HG03139 (cell line): ENCODE measurements around the gene CD247.
"Not testable (repeated sequence)": the region's sequence is repeated elsewhere in the genome, so short reads cannot be mapped to it uniquely, and the experiment has no call there.

ENCODE experiments used
- ATAC-seq: cut with Tn5 transposase; IDR thresholded peaks from one replicate; pipeline ENCODE4 v1.9.1; 2021; ENCODE audit not compliant: unreplicated experiment

Gene CD247

GRCh38 chr1:167518331-167518700 lies at the start of gene CD247:
Gene CD247, minus strand, starts transcription at chr1:167518529. Its CDS starts 64 bp downstream, at chr1:167518465.
- no peak for ATAC-seq

DNA sequence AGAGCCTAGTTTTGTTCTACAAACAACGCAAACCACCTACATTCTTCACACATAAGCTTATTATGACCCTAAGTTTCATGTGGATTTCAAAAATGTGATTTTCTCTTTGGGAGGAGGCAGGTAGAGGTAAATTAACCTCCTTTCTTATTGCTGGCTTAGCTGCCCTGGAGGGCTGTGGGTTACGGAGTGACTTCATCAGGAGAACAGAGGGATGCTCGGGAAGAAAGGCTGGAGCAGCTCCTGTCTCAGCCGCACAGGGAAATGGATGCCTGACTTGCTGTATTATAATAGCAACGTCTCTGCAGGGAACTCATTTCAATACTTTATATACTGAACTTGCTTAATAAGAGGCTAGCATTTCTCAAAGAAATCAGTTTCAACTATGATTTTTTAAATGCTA lies 49.3 kb upstream of the CD247 start:
- ATAC-seq: no peak

GRCh38 chr1:167566766-167567165 lies 48.4 kb upstream of the CD247 start:
- no peak for ATAC-seq

GRCh38 chr1:167565922-167566321 lies 47.6 kb upstream of the CD247 start:
- ATAC-seq: no peak

DNA sequence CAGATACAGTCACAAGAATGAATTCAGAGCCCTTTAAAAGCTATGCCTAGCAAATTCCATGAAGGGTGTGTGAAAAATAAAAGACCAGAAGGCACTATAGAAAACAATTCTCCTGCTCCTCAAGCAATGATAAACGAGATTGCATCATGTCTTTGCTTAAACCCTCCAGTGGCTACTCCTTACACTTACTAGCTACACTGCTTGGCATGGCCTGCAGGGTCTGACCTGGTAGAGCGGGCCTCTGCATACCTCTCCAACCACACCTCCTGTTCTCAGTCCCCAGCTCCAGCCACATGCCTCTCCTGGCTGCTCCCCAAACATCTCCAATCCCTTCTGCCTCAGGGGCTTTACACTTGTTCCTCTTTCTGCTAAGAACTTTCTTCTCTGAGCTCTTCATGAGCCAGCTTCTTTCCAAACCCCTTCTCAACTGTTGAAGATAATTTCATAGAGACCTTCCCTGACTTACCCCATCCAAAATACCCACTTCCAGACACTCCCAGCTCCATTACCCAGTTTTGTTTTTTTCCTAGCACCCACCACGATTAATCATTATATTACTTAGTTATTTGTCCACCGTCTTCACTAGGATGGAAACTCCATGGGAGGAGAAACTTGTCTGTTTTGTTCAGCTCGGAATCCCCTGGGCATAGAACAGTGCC lies 46.4 kb upstream of the CD247 start:
- no peak for ATAC-seq

- no peak for ATAC-seq
Measured at GRCh38 chr1:167563579-167564246, 45.4 kb upstream of the CD247 start.

GRCh38 chr1:167562702-167563101 lies 44.4 kb upstream of the CD247 start:
- no peak for ATAC-seq

- ATAC-seq: no peak
Measured at GRCh38 chr1:167561753-167562152, 43.4 kb upstream of the CD247 start.

DNA sequence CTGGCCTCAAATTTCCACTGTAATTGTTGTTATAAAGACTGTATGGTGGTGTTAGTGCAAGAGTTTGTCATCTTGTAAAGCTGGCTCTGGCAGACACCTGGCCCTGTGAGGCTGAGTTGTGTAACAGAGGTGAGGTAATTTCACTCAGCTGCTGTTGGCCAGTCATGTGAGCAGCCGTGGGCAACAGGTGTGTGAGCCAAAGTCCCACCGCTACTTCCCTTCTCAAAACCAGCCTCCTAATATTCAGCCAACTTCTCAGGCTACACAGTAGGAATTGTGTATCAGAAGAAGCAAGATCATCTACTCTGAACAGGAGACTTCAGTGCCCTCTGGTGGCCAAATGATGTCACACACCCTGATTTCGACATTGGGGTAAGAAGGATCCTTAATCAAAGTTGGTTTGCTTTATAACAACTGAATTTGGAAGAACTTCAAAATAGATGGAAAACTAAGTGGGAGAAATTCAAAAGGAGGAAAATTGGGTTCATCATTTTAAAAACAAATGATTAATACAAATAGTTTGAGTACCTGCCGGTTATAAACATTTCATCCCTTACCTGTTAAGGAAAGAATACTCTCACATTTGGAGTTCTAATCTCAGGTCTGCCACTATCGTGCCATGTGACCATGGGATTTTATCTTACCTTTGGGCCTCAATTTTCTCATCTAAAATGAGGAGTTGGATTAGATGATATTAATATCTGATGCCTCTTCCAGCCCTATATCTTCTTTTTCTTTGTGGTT lies 37.8 kb upstream of the CD247 start:
- ATAC-seq: no peak

DNA sequence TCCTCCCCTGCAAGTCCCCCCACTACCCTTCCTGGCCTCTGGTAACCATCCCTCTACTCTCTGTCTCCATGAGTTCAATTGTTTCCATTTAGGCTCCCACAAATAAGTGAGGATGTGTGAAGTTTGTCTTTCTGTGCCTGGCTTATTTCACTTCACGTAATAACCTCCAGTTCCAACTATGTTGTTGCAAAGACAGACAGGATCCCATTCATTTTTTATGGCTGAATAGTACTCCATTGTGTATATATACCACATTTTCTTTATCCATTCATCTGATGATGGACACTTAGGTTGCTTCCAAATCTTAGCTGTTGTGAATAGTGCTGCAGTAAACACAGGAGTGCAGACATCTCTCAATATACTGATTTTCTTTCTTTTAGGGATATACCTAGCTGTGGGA lies 36.7 kb upstream of the CD247 start:
- not testable (repeated sequence) for ATAC-seq

DNA sequence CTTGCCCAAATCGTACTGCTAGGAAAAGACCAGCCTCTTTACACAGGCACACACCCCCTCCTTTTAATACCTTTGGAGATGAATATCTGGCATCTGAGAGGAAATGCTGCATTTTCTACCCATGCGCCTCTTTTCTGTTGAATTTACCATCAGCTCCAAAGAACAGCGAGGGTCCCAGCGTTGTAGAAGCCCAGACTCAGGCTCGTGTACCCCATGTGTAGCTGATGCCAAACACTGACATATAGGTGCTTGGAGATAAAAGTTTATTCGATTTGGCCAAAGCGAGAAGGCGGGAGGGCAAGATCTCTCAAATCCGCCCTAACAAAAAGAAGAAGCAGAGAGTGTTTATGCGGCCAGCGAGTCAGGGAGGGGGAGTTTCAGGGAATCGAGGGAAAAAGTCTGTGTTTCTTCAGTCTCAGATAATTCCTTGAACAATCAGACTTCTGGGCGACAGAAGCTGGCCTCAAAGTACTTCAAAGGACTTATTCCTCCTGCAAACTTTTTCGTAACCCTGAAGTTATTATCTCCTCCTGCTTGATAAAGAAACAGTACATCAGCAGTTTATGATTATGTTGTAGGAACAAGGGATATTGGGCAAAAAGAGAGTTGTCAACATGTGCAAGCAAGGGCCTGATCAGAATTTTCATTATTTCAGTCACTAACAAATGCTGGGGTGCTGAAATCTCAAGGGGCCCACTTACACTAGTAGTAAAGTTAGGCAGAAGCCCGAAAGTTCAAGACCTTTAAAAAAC lies 35.9 kb upstream of the CD247 start:
- ATAC-seq: no peak

- peak; percentile 97 for ATAC-seq
Measured at GRCh38 chr1:167553136-167554027, 35.1 kb upstream of the CD247 start, which contains the start of gene CREG1. Gene CREG1, minus strand, starts transcription at chr1:167553762.

GRCh38 chr1:167551362-167551761 lies 33.0 kb upstream of the CD247 start:
- no peak for ATAC-seq

DNA sequence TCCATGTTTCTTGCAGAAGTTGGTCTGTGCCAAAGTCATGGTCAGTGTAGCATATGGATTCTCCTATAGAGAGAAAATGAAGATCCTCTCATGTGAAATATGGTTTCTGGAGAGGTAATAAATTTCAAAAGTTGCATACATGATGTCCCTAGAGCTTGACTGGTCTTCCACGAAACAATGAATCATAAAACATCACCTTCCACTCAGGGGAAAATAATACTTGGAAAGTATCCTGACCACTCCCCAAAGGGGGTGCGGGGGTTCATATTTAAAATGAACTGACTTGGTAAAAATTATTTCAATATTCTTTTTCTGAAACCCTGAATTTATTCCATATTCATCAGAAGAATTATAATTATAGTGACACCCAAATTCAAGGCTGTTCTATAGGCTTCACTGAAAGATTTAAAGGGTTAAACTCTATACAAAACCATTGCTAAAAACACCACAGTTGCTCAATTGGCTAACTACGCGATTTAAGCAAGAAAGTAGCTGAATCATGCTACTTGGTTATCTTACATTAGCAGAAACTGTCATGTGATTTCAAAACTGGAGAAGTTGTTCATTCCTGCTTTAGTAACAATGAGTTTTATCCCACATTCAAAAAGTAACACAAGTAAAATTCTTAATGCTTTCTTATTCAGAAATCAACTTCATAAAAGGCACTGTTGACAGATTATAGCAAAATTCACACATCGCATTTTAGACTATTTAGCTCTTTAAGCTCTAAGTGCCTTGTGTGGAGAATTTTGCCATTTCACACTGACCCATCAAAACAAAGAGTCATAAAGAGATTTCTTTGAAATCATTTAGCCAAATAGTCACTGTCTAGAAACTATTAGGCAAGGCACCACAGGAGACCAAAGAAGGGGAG lies 30.0 kb upstream of the CD247 start:
- no peak for ATAC-seq

DNA sequence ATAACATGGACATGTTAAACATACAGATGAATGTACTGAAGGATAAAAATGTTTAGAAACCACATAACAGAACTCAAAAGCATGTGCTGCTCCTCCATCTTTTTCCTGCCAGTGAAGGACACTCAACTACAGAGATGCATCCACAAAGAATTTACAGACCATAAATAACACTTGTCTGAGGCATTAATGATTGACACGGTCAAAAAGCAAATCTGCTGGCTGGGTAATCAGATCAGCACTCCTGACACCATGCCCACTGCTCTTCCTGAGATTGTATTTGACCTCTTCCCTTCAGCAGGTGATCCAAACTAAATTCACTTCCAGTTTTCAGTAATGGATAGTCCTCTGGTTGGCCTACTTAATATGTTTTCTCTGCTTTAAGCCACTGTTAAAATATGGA lies 28.6 kb upstream of the CD247 start:
- ATAC-seq: no peak

DNA sequence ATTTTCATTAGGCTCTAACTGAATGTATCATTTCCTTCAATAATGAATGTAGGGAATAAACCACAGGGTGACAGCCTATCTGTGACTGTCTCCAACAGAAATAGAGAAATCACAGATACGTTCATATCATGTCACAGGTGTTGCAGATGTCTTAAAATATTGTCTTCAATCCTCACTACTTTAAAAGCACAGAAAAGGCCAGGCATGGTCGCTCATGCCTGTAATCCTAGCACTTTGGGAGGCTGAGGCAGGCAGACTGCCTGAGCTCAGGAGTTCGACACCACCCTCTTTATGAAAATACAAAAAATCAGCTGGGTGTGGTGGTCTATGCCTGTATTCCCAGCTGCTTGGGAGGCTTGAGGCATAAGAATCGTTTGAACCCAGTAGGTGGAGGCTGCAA lies 27.0 kb upstream of the CD247 start:
- ATAC-seq: no peak

DNA sequence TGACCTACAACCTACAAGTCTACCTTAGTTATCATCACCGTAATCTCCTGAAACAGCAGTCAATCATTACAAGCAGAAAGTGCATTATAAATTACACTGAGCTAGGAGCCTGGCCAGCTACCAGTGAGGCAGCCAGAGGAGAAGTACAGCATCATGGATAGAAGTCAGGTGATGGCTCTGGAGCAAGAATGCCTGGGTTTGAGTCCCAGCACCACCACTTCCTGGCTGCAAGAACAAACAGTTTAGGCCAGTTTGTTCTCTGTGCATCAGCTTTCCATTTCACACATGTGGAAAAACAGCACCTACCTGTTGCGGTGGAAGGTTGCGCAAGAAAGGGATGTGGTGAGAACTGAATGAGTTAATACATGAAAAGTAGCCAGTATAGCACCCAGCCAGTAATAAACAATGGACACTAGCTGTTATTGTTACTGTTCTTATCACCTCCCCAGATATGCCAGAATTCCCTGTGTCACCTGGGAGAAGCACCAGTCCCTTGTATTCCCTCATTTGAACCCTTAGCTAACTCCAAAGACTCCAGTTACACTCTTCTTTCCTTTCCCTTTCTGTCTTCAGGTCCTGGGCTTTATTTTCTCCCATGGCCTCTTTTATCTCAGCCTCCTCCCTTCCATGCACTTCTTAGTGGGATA lies 26.2 kb upstream of the CD247 start:
- ATAC-seq: no peak

- no peak for ATAC-seq
Measured at GRCh38 chr1:167543199-167543990, 25.1 kb upstream of the CD247 start.
